ENCODE measurements around the gene DVL1. TPM values are rescaled to one million over a fixed set of nuclear protein-coding genes. Genes with fewer than 3 reads are reported as not detected.

The DVL1 gene
- total and polyA plus RNA-seq, 2 of the 13 experiments (the other 11 are each of a cell fraction or from before 2014, with no cell fraction given): 30.8 to 60.4 TPM

DNA sequence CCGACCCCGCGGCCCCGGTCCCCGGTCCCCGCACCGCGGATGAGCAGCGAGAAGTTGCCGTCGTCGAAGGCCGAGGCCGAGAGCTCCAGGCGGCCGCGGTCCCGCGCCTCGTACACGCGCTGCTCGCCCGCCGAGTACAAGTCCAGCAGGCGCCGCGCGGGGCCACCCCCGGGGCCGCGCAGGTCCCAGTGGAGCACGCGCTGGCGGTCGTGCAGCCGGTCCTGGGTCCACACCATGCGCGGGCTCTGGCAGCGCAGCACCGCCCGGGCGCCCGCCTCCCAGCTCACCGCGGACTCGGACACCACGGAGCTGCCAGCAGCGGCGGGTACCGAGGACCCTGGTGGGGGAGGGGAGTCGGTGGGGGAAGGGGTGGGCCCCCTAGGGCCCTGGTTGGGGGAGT, 6.2 kb upstream of the DVL1 start (continued):
- TF ChIP-seq GATA4 (IDR thresholded peaks at IDR 0.05; ENCODE audit: borderline replicate concordance, low read depth): no peak

DNA sequence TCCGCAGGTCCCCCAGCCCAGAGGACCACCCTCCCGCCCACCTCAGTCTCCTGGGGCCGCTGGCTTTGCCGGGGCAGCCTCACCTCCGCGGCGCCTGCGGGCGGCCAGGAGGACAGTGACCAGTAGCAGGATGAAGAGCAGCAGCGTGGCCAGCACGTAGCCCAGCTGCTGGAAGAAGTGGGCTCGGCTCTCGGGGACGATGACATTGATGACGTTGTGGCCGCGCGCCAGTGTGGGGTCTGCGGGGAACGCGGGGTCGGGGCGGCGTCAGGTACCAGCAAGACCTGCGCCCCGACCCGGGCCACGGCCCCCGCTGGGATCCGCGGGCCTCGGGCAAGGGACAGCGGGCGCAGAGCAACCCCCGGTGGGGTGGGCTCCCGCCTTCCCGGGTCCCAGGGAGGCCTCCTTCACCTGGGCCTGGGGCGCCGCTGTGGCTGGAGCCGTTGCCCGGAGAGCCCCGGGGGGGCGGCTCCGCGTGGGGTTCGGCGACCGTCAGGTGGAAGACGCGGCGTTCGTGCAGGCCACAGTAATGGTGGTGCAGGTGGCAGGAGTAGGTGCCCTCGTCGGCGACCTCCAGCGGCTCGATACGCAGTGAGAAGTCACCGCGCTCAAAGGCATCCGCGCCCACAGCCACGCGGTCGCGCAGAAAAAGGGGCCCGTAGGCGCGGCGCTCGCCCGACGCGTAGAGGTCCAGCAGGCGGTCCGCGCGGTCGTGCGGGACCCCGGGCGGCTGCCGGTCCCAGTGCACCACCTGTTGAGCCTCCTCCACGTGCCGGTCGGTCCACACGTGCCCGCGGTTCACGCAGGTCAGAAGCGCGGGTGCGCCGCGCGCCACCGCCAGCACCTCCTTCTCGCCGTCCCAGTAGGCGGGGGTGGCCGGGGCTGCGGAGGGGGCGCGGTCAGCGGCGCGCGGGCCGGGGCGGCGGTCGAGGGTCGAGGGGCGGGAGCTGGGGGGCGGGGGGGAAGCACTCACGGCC, 5.3 kb upstream of the DVL1 start:
- Histone ChIP-seq H3K9me3 (ENCODE audit: low read length) (no peaks in the 10 kb centered on the region), H3K4me2 (ENCODE audit: low read depth, low read length) (no peak overlapping the region), H3K27me3 (ENCODE audit: control insufficient read depth in 1 of 2, insufficient read depth in 2 of 2, low read length in 2 of 2) (no peaks in the 10 kb centered on the region), H3K9ac (ENCODE audit: insufficient read depth, low read depth, low read length) (no peak overlapping the region), H3K36me3 (replicated peaks in 1 of 2; ENCODE audit: control insufficient read depth in 1 of 2, insufficient read depth in 2 of 2, low read length in 2 of 2) (no peaks in the 10 kb centered on the region), H2AFZ (ENCODE audit: low read length) (no peak overlapping the region), H4K20me1 (ENCODE audit: insufficient read depth, low read length) (no peaks in the 10 kb centered on the region), H3K4me1 (ENCODE audit: insufficient read depth, low read length) (peaks cover 43% of the 10 kb centered on the region), H3K79me2 (ENCODE audit: insufficient read depth, low read length) (peaks cover 4% of the 10 kb centered on the region), H3K27ac (ENCODE audit: extremely low read length, insufficient read depth, low read length) (no peak overlapping the region), H3K4me3 (replicated peaks in 1 of 3; ENCODE audit: insufficient read depth in 1 of 3, low read depth in 2 of 3, low read length in 3 of 3) (no peak overlapping the region)
- BruUV-seq (replicated peaks): no TSS peak
- ChIA-PET CTCF (ENCODE audit: low intra/inter-chr PET ratio, low total read pairs) (no interaction called here), POLR2A (interaction anchor here (1.0 kb wide), 1 partner anchor 19 kb away, joined by 3 read pairs; no protein-coding TSS in a partner anchor)
- 0 out of 2 replicates have a peak, but pooled peaks have one; percentile 27 for TF ChIP-seq ZBTB38 (CRISPR knock-in tag; IDR thresholded peaks at IDR 0.05)
- peak; percentile 27 for TF ChIP-seq PRPF4 (IDR thresholded peaks at IDR 0.05; ENCODE audit: low read depth, low read length, poor library complexity, severe bottlenecking)
- no peak for TF ChIP-seq AHR (CRISPR knock-in tag; IDR thresholded peaks at IDR 0.05)
- no peak for TF ChIP-seq ZNF7 (CRISPR knock-in tag; IDR thresholded peaks at IDR 0.05)
- TF ChIP-seq AGO1 (IDR thresholded peaks at IDR 0.05; ENCODE audit: low read depth, low read length, poor library complexity, severe bottlenecking): peak; percentile 94
- TF ChIP-seq PAWR (CRISPR knock-in tag; IDR thresholded peaks at IDR 0.05; ENCODE audit: borderline replicate concordance): no peak
- TF ChIP-seq AGO2 (optimal IDR thresholded peaks at IDR 0.05; ENCODE audit: low read depth, low read length): peak; percentile 50
- peak; percentile 71 for TF ChIP-seq RBFOX2 (IDR thresholded peaks at IDR 0.05; ENCODE audit: low read depth, low read length)
- no peak for DNase-seq (ENCODE audit: low spot score)
- in situ Hi-C loops (cut with HindIII; ENCODE audit: extremely low pct_ligation_motif_present, low pct_unique_long_range_greater_than_20kb): no loop called here
- no peak for FAIRE-seq
- 94% methylated on average over 91 of the region's 116 CpGs for WGBS (ENCODE audit: low lambda C conversion rate)
- ATAC-seq: no peak
- intact Hi-C loops (cut with micrococcal nuclease; ENCODE audit: unreplicated experiment): no loop called here

All from HepG2 (cell line).